Caco-2 (cell line): ENCODE measurements around the gene CFAP46. TPM values are rescaled to one million over a fixed set of nuclear protein-coding genes. Genes with fewer than 3 reads are reported as not detected.

Experiments
- BruUV-seq: library from RNA; stranded (reverse); fragments of 400-500 nt; replicated peaks from 2 replicates; lab custom pipeline; 2021; lab: Mats Ljungman, UMichigan
- CTCF ChIA-PET: fragments of 300-600 bp; sonication (Branson Sonifier 250); formaldehyde crosslinking; loops from one replicate; lab custom pipeline; 2022; ENCODE audit warnings: antibody characterized with exemption; lab: Charles Lee
- POLR2A ChIA-PET: fragments of 300-600 bp; sonication (Branson Sonifier 250); formaldehyde crosslinking; loops from one replicate; lab custom pipeline; 2022; ENCODE audit warnings: antibody characterized with exemption; lab: Charles Lee
- DNase-seq, 2 experiments: peaks; one replicate each; pipeline versions ENCODE4 v3.0.0 to v3.0.0-alpha.2; 2020 to 2022
- H3K27me3 ChIP-seq: replicated peaks from 2 replicates; pipeline ENCODE4 v1.6.0; 2011; ENCODE audit warnings: low read length; ENCODE audit not compliant: control insufficient read depth, insufficient read depth
- H3K36me3 ChIP-seq: 2 replicates; pipeline ENCODE4 v1.5.1; 2011; ENCODE audit warnings: low read length; ENCODE audit not compliant: control insufficient read depth, insufficient read depth
- H3K4me1 ChIP-seq: fragments of 250-450 bp; sonication (Bioruptor Pico); 2 replicates; pipeline ENCODE4 v1.5.1; 2020; ENCODE audit warnings: mild to moderate bottlenecking
- H3K4me3 ChIP-seq: 2 replicates; pipeline ENCODE4 v1.5.1; 2011; ENCODE audit warnings: low read depth, mild to moderate bottlenecking, control low read depth, low read length
- H3K9me3 ChIP-seq: fragments of 250-450 bp; sonication (Bioruptor Pico); 2 replicates; pipeline ENCODE4 v1.5.1; 2020; ENCODE audit warnings: mild to moderate bottlenecking, moderate library complexity
- H3K27ac Mint-ChIP-seq: one replicate; pipeline ENCODE4 v1.8.0; 2022; ENCODE audit warnings: mixed read lengths; ENCODE audit not compliant: unreplicated experiment
- H3K27me3 Mint-ChIP-seq: one replicate; pipeline ENCODE4 v1.8.0; 2022; ENCODE audit warnings: mixed read lengths; ENCODE audit not compliant: insufficient read depth, unreplicated experiment
- H3K36me3 Mint-ChIP-seq: one replicate; pipeline ENCODE4 v1.8.0; 2022; ENCODE audit warnings: mild to moderate bottlenecking, mixed read lengths; ENCODE audit not compliant: insufficient read depth, unreplicated experiment
- H3K4me1 Mint-ChIP-seq: one replicate; pipeline ENCODE4 v1.8.0; 2022; ENCODE audit warnings: low read depth, mixed read lengths; ENCODE audit not compliant: unreplicated experiment
- H3K4me3 Mint-ChIP-seq: one replicate; pipeline ENCODE4 v1.8.0; 2022; ENCODE audit warnings: mild to moderate bottlenecking, moderate library complexity, mixed read lengths; ENCODE audit not compliant: unreplicated experiment
- H3K9me3 Mint-ChIP-seq: one replicate; pipeline ENCODE4 v1.8.0; 2022; ENCODE audit warnings: mixed read lengths; ENCODE audit not compliant: unreplicated experiment
- CTCF ChIP-seq, 2 experiments: fragments of 200-600 bp in 1 of 2; IDR thresholded peaks; 1 replicate in 1 of 2; 2 replicates in 1 of 2; pipeline versions ENCODE4 v1.5.1 to v1.8.0; 2011 to 2022; ENCODE audit warnings: antibody characterized with exemption in 1 of 2, control low read depth in 1 of 2, inconsistent platforms in 1 of 2, low read depth in 1 of 2, low read length in 1 of 2, mild to moderate bottlenecking in 1 of 2, moderate library complexity in 1 of 2; ENCODE audit not compliant: insufficient read depth in 1 of 2, severe bottlenecking in 1 of 2, unreplicated experiment in 1 of 2
- intact Hi-C: fragments of 100-400 bp; cut with micrococcal nuclease; formaldehyde crosslinking; loops from one replicate; pipeline ENCODE4 v1.10.0; 2022; ENCODE audit not compliant: unreplicated experiment
- total RNA-seq: library from RNA; stranded (reverse); gene quantifications from 2 replicates; pipeline ENCODE4 v1.2.3, GENCODE V29; 2022

The CFAP46 gene
- total RNA-seq, 1 experiment from 2014 or later = not detected

- POLR2A ChIA-PET = no interaction called here
- BruUV-seq = no TSS peak
- CTCF ChIA-PET = no interaction called here
- Mint-ChIP-seq H3K27me3 (peaks cover 39% of the 10 kb centered on the region), H3K36me3 (no peaks in the 10 kb centered on the region), H3K4me1 (no peaks in the 10 kb centered on the region), H3K4me3 (no peak overlapping the region), H3K27ac (no peak overlapping the region), H3K9me3 (peaks cover 12% of the 10 kb centered on the region)
- Histone ChIP-seq H3K9me3 (peaks cover 9% of the 10 kb centered on the region; the same call in 1 of the 2 replicates), H3K4me3 (no peak overlapping the region), H3K36me3 (no peaks in the 10 kb centered on the region), H3K27me3 (no peaks in the 10 kb centered on the region), H3K4me1 (no peaks in the 10 kb centered on the region)
- no peak for DNase-seq
- TF ChIP-seq CTCF (IDR thresholded peaks at IDR 0.05; ENCODE audit: insufficient read depth in 1 of 2, low read depth in 1 of 2, low read length in 1 of 2, severe bottlenecking in 1 of 2, unreplicated experiment in 1 of 2) = no peak
- intact Hi-C loops = no loop called here
These were observed 43.2 kb downstream of the CFAP46 start for GRCh38 chr10:132899054-132899750.

GRCh38 chr10:132898391-132899053, 43.8 kb downstream of the CFAP46 start:
- DNase-seq = peak in 1 of 2 experiments; percentile 30
- no peak for TF ChIP-seq CTCF (IDR thresholded peaks at IDR 0.05; ENCODE audit: insufficient read depth in 1 of 2, low read depth in 1 of 2, low read length in 1 of 2, severe bottlenecking in 1 of 2, unreplicated experiment in 1 of 2)
- POLR2A ChIA-PET = no interaction called here
- H3K27me3 ChIP-seq = no peaks in the 10 kb centered on the region
- CTCF ChIA-PET = no interaction called here
- H3K4me3 ChIP-seq = no peak overlapping the region
- Mint-ChIP-seq H3K9me3 (peaks cover 19% of the 10 kb centered on the region), H3K4me3 (no peak overlapping the region), H3K27me3 (peaks cover 44% of the 10 kb centered on the region), H3K4me1 (peaks cover 4% of the 10 kb centered on the region), H3K36me3 (no peaks in the 10 kb centered on the region), H3K27ac (no peak overlapping the region)
- no peaks in the 10 kb centered on the region for H3K36me3 ChIP-seq
- no TSS peak for BruUV-seq
- intact Hi-C loops = no loop called here
- H3K9me3 ChIP-seq = peaks cover 9% of the 10 kb centered on the region; the same call in 1 of the 2 replicates
- H3K4me1 ChIP-seq = no peaks in the 10 kb centered on the region

GRCh38 chr10:132897516-132898381, 44.6 kb downstream of the CFAP46 start:
- Histone ChIP-seq H3K4me1 (no peaks in the 10 kb centered on the region), H3K27me3 (no peaks in the 10 kb centered on the region; the same call in 1 of the 2 replicates), H3K4me3 (no peak overlapping the region), H3K36me3 (no peaks in the 10 kb centered on the region), H3K9me3 (peaks cover 9% of the 10 kb centered on the region; the same call in 1 of the 2 replicates)
- Mint-ChIP-seq H3K4me1 (peaks cover 7% of the 10 kb centered on the region), H3K4me3 (no peak overlapping the region), H3K9me3 (peaks cover 22% of the 10 kb centered on the region), H3K36me3 (no peaks in the 10 kb centered on the region), H3K27ac (no peak overlapping the region), H3K27me3 (peaks cover 41% of the 10 kb centered on the region)
- ChIA-PET POLR2A (no interaction called here), CTCF (no interaction called here)
- no peak for DNase-seq
- TF ChIP-seq CTCF (IDR thresholded peaks at IDR 0.05; ENCODE audit: insufficient read depth in 1 of 2, low read depth in 1 of 2, low read length in 1 of 2, severe bottlenecking in 1 of 2, unreplicated experiment in 1 of 2) = no peak
- intact Hi-C loops = no loop called here
- BruUV-seq = no TSS peak
